HG02943 (cell line): ENCODE measurements around the gene FAM227A.
"Not testable (repeated sequence)": the region's sequence is repeated elsewhere in the genome, so short reads cannot be mapped to it uniquely, and the experiment has no call there.

Source experiments
- ATAC-seq: cut with Tn5 transposase; IDR thresholded peaks from one replicate; pipeline ENCODE4 v1.9.1; 2021; ENCODE audit warnings: mild to moderate bottlenecking, low read depth, moderate library complexity; ENCODE audit not compliant: unreplicated experiment

The FAM227A gene

DNA sequence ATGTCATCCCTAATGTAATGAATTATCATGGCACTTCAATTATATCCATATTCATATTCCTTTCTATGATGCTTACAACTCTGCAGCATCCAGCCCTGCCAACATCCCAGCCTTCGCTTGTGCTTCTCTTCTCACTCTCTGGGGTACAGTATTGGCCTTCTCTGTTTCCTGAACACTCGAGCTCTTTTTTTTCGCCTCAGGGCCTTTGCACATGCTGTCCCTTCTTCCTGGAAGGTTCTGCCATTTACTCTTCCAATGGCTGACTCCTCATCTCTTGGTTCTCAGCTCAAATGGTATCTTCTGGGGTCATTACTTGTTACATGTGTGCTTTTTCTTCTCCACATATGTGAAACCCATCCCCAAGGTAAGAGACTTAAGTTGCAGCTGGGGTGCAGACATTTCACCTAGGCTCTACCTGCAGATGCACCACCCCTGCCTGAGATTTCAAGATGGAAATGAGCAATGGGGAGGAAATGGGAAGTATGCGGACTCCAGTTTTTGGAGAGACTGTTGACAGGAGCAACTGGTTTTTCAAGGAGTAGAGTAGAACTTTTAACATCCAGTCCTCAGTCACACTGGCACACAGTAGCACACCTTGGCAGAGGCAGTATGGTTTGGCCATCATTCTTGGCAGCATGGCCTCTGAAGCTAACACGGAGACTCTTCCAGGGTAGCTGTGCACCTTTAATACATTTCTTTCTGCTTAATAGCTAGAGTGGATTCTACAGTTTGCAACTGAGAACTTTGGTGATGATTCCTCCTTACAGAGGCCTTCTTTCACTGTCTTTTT is 43.8 kb downstream of the FAM227A start:
- ATAC-seq, result no peak

- ATAC-seq, result no peak
Measured at GRCh38 chr22:38611559-38611958, 44.6 kb downstream of the FAM227A start.

DNA sequence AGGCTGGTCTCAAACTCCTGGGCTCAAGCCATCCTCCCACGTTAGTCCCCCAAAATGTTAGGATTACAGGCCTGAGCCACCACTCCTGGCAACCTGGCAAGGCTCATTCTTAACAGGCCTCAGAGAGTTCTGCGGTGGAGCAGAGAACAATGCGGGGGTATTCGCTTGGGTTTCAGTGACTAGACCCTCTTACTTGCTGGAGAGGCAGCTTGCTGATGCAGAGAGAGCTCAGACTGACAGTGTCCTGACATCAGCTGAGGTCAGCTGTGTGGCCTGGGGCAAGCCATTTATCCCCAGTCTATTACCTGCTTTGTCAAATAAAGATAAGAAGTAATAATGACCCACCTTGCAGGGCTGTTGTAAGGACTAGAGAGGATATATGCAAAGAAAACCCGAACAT is 46.0 kb downstream of the FAM227A start:
- ATAC-seq, result no peak

DNA sequence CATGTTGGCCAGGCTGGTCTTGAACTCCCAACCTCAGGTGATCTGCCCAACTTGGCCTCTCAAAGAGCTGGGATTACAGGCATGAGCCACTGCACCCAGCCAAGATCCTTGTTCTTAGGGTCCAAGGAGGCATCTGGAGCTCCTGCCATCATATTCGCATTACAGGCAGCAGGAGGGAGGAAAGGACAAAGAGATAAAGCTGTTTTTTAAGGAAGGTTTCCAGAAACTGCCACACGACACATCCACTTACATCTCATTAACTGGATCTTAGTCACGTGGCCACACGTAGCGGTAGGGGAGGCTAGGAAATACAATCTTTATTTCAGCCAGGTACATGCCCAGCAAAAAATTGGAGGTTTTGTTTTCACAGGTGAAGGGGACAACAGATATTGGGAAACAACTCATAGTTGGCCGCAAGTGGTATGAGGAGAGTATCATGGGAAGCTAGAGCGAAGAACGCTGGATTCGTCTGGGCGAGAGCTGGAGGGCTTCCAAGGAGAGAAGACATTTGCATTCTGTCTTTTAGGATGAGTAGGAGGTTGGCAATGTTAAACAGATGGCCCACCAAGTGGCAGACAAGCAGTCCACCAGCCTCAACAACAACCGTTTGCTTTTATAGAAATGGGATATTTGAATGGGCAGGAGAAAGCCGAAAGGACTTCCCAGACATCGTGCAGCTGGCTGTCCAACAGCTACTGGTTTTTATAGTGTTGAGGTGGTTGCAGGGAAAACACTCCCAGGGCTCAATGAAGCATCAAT is 47.0 kb downstream of the FAM227A start:
- no peak for ATAC-seq

GRCh38 chr22:38607680-38608079 is 48.5 kb downstream of the FAM227A start:
- no peak for ATAC-seq

DNA sequence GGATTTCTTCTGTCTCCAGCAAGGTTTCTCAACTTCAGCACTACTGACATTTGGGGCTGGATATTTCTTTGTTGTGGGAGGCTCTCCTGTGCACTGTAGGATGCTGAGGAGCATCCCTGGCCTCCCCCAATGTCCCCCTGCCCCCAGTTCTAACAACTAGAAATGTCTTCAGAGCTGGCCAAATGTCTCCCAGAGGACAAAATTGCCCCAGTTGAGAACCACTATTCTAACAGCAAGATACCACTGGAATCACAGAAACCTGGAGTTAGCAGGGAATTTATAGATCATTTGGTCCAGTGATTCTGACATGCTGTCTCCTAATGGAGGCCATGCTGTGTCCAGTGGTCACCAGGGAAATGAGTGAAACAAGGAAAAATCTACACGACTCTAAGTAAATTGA is 54.0 kb downstream of the FAM227A start:
- ATAC-seq, result no peak

- ATAC-seq, result no peak
Measured at GRCh38 chr22:38601221-38601764, 54.9 kb downstream of the FAM227A start.

DNA sequence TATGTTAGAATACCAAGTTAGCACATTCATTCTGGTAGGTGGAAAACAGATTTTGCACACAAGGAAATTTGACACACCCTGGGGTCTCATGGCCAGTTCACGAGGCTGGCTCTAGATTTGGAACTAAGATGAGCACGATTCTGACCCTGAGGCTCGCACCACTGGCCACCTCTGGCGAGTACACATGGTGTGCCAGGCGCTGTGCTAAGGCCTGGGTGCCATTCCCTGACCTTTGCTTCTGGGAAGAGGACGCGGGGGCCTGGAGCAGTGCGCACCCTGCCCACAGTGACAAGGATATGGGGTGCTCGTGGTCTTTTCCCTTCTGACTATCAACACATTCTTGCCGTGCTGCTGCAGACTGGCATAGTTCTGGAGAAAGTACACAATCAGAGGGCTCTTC is 56.7 kb downstream of the FAM227A start:
- ATAC-seq, result no peak

- not testable (repeated sequence) for ATAC-seq
Measured at GRCh38 chr22:38582923-38583322, 73.3 kb downstream of the FAM227A start.

DNA sequence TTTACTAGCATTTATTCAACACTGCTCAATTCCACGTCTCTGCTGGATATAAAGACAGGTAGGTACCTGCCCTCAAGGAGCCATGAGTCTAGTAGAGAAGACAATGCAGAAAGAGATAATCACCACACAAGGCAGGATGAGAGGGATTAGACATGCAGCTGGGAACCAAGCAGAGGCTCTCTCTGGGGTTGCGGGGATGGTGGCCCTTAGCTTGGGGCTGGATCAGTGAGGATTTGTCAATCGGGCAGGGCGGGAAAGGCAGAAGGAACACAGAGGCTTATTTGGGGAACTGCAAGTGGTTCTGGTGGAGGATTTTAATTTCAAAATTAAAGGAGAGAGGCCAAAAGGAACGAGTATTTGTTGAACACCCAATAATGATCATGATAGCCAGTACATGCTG is 77.7 kb downstream of the FAM227A start:
- no peak for ATAC-seq

DNA sequence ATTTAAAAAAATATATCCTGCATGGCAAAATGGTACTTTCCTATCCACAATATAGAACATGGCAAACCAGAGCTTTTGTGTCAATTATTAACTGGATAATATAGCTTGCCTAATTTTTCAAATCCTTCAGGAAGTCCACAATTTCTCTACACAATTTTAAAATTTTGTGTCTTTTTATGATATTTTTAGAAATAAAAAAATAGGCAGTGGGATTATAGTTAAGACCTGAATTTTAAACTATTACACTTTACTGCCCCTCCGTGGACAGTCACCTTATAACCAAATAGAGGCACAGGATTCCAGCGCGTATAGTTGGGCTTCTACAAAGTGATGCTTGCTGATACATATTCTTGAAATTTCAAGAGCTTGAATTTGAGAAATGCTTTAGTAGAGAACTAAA is 84.1 kb downstream of the FAM227A start:
- no peak for ATAC-seq

DNA sequence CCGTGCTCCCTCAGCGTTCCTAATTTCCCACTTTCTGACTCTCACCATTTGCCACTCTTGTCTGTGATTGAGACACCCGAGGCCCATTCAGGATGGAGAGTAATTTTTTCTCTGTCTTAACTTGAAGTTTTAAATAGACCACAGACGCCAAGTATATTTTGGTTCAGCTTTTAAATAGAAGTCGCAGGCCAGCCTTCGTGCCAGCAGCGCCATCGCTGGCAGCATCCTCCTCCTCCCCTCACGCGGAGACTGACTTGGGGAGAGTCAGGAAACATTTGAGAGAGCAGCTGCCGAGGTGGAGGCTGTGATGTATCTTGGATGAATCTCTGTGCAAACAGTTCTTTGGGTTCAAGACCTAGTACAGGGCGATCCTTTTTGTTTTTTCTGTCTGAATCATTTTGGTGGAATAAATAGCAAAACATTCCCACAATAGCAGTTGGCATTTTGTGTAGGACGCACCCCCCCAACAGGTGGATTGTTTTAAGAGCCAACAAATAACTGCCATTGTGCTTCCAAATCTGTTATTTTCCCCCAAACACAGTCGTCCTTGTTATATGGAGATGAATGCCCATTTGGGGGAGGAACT is 85.3 kb downstream of the FAM227A start:
- no peak for ATAC-seq

GRCh38 chr22:38569972-38570778 is 86.0 kb downstream of the FAM227A start, which contains the start of gene DMC1:
TSS of gene DMC1 (minus strand) at chr22:38570183. CDS start at chr22:38568256, 1,927 bp downstream.
- no peak for ATAC-seq

GRCh38 chr22:38569181-38569971 is 86.8 kb downstream of the FAM227A start:
- ATAC-seq, result no peak

- ATAC-seq, result no peak
Measured at GRCh38 chr22:38567531-38568285, 88.5 kb downstream of the FAM227A start.

GRCh38 chr22:38566726-38567504 is 89.3 kb downstream of the FAM227A start:
- ATAC-seq, result no peak

DNA sequence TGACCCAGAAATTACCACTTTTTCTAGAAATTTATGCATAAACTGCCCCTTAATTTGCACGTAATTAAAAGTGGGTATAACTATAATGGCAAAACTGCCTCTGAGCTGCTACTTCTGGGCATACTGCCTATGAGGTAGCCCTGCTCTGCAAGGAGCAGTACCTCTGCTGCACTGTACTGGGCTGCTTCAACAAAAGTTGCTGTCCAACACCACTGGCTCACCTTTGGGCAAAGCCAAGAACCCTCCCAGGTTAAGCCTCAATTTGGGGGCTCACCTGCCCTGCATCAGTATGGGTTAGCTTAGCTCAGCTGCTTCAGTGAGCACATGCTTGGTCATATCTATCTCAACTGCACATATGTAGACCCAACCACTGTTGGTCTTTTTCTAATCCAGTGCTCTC is 90.8 kb downstream of the FAM227A start:
- no peak for ATAC-seq

DNA sequence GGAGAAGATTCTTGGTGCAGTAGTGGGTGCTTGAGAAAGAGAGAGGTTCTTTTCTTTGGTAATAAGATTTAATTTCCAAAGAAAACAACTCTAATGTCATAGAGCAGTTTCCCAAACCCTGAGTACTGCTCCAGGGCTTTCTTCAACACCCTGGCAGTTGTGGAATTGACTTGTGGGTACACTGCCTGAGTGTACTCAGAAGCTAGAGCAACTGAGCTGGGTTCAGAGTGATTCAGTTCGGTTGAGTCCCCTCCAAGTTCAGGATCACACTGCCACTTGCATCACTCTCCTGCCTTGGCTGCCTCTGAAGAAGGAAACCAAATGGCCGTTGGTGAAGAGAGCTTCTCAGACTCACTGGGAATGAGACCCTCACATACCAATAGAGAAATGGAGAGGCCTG is 91.5 kb downstream of the FAM227A start:
- no peak for ATAC-seq
